Activated CD4-positive, alpha-beta T cell treated with anti-CD3 and anti-CD28 coated beads, Interleukin-2, Interleukin-4, amounts not matched to agents 100 ng/mL and 50 ng/mL, durations not matched to agents 16 hours and 8 hours (primary cell): Measurements from ENCODE around the gene TASP1.
A peak's percentile ranks its signal among the peaks of the same experiment; 100 is the strongest.

Experiments used
- DNase-seq: peaks from one replicate; pipeline ENCODE4 v3.0.0-alpha.2; 2020; ENCODE audit warnings: low spot score

TASP1 gene

GRCh38 chr20:13571662-13572061, 67.1 kb downstream of the TASP1 start:
- DNase-seq = no peak

- DNase-seq = no peak
Observed at GRCh38 chr20:13567663-13568062, 71.1 kb downstream of the TASP1 start.

- no peak for DNase-seq
Observed at GRCh38 chr20:13563854-13564253, 74.9 kb downstream of the TASP1 start.

GRCh38 chr20:13554706-13555105, 84.0 kb downstream of the TASP1 start:
- no peak for DNase-seq

GRCh38 chr20:13554076-13554475, 84.7 kb downstream of the TASP1 start:
- no peak for DNase-seq

- DNase-seq = no peak
Observed at GRCh38 chr20:13552061-13552460, 86.7 kb downstream of the TASP1 start.

- no peak for DNase-seq
Observed at GRCh38 chr20:13549451-13549850, 89.3 kb downstream of the TASP1 start.

- DNase-seq = peak; percentile 68
Observed at GRCh38 chr20:13546497-13547131, 92.1 kb downstream of the TASP1 start.

GRCh38 chr20:13545790-13546189, 92.9 kb downstream of the TASP1 start:
- DNase-seq = no peak

GRCh38 chr20:13543783-13544182, 94.9 kb downstream of the TASP1 start:
- DNase-seq = no peak

GRCh38 chr20:13535627-13536026, 103.1 kb downstream of the TASP1 start:
- no peak for DNase-seq

- DNase-seq = no peak
Observed at GRCh38 chr20:13533946-13534345, 104.8 kb downstream of the TASP1 start.

- no peak for DNase-seq
Observed at GRCh38 chr20:13530146-13530545, 108.6 kb downstream of the TASP1 start.

- DNase-seq = no peak
Observed at GRCh38 chr20:13526551-13526950, 112.2 kb downstream of the TASP1 start.

GRCh38 chr20:13525225-13525940, 113.3 kb downstream of the TASP1 start:
- no peak for DNase-seq

- DNase-seq = no peak
Observed at GRCh38 chr20:13524339-13524738, 114.4 kb downstream of the TASP1 start.

GRCh38 chr20:13517831-13518230, 120.9 kb downstream of the TASP1 start:
- no peak for DNase-seq

GRCh38 chr20:13515796-13516558, 122.8 kb downstream of the TASP1 start:
- DNase-seq = no peak

GRCh38 chr20:13515291-13515690, 123.4 kb downstream of the TASP1 start:
- no peak for DNase-seq

- DNase-seq = no peak
Observed at GRCh38 chr20:13510837-13511488, 127.8 kb downstream of the TASP1 start.

- DNase-seq = no peak
Observed at GRCh38 chr20:13507646-13508045, 131.1 kb downstream of the TASP1 start.

GRCh38 chr20:13501500-13501899, 137.2 kb downstream of the TASP1 start:
- DNase-seq = no peak

- no peak for DNase-seq
Observed at GRCh38 chr20:13494019-13494418, 144.7 kb downstream of the TASP1 start.
